IPS DF 6.9 (cell line): ENCODE measurements around the gene HPN.
"Not testable (repeated sequence)": the region's sequence is repeated elsewhere in the genome, so short reads cannot be mapped to it uniquely, and the experiment has no call there.

ENCODE experiments used
- DNase-seq: peaks from one replicate; pipeline ENCODE4 v3.0.0-alpha.2; 2013; ENCODE audit warnings: low read depth, low spot score
- H3K27ac ChIP-seq: one replicate; pipeline ENCODE4 v1.5.1; 2013; ENCODE audit warnings: low read length, control low read depth
- H3K27me3 ChIP-seq: 2 replicates; pipeline ENCODE4 v1.6.1; 2013; ENCODE audit warnings: mild to moderate bottlenecking, low read length; ENCODE audit not compliant: control insufficient read depth, insufficient read depth
- H3K36me3 ChIP-seq: 2 replicates; pipeline ENCODE4 v1.6.1; 2013; ENCODE audit warnings: low read length; ENCODE audit not compliant: control insufficient read depth, insufficient read depth
- H3K4me1 ChIP-seq: 2 replicates; pipeline ENCODE4 v1.6.1; 2013; ENCODE audit warnings: low read length; ENCODE audit not compliant: control insufficient read depth, insufficient read depth
- H3K4me3 ChIP-seq: 2 replicates; pipeline ENCODE4 v1.5.1; 2013; ENCODE audit warnings: mild to moderate bottlenecking, low read length
- H3K9me3 ChIP-seq: 2 replicates; pipeline ENCODE4 v1.6.1; 2013; ENCODE audit warnings: low read length, inconsistent platforms; ENCODE audit not compliant: control insufficient read depth, insufficient read depth
- WGBS: extraction: QIAGEN DNeasy Blood & Tissue Kit; methylation state at CpG from one replicate; pipeline ENCODE4 v1.1.7; 2013; ENCODE audit warnings: mixed read lengths, missing lambda C conversion rate; ENCODE audit not compliant: insufficient read length, insufficient coverage; 5-methylcytosine and 5-hydroxymethylcytosine counted together

Gene HPN

GRCh38 chr19:35000338-35000646 is 41.2 kb upstream of the HPN start:
- Histone ChIP-seq H3K36me3 (no peaks in the 10 kb centered on the region), H3K27me3 (no peaks in the 10 kb centered on the region), H3K27ac (no peak overlapping the region), H3K4me3 (peak overlapping the region; percentile 80; the same call in 1 of the 2 replicates), H3K9me3 (no peaks in the 10 kb centered on the region), H3K4me1 (peaks cover 6% of the 10 kb centered on the region; the same call in 1 of the 2 replicates)
- no CpG with 5 or more reads among the region's 37 CpGs for WGBS
- no peak for DNase-seq

- no peak for DNase-seq
- WGBS = no CpG with 5 or more reads among the region's 46 CpGs
- no peaks in the 10 kb centered on the region for H3K27me3 ChIP-seq
- peaks cover 3% of the 10 kb centered on the region; the same call in 1 of the 2 replicates for H3K36me3 ChIP-seq
- H3K4me1 ChIP-seq = peaks cover 6% of the 10 kb centered on the region; the same call in 1 of the 2 replicates
- peak overlapping the region; percentile 80 for H3K4me3 ChIP-seq
- no peak overlapping the region for H3K27ac ChIP-seq
- no peaks in the 10 kb centered on the region for H3K9me3 ChIP-seq
Observed at GRCh38 chr19:35000647-35001501, 40.6 kb upstream of the HPN start.

GRCh38 chr19:35002037-35002535 is 39.4 kb upstream of the HPN start:
- H3K4me3 ChIP-seq = no peak overlapping the region
- peaks cover 6% of the 10 kb centered on the region; the same call in 1 of the 2 replicates for H3K4me1 ChIP-seq
- H3K36me3 ChIP-seq = peaks cover 7% of the 10 kb centered on the region; the same call in 1 of the 2 replicates
- no peaks in the 10 kb centered on the region for H3K27me3 ChIP-seq
- DNase-seq = no peak
- H3K27ac ChIP-seq = no peak overlapping the region
- no peaks in the 10 kb centered on the region for H3K9me3 ChIP-seq
- no CpG with 5 or more reads among the region's 11 CpGs for WGBS

- no peaks in the 10 kb centered on the region for H3K9me3 ChIP-seq
- no peaks in the 10 kb centered on the region for H3K27me3 ChIP-seq
- H3K4me1 ChIP-seq = peaks cover 6% of the 10 kb centered on the region; the same call in 1 of the 2 replicates
- H3K4me3 ChIP-seq = no peak overlapping the region
- WGBS = no CpG with 5 or more reads among the region's 18 CpGs
- peaks cover 16% of the 10 kb centered on the region for H3K36me3 ChIP-seq
- DNase-seq = no peak
- no peak overlapping the region for H3K27ac ChIP-seq
Observed at GRCh38 chr19:35004517-35005255, 36.8 kb upstream of the HPN start.

- no peaks in the 10 kb centered on the region for H3K27me3 ChIP-seq
- peaks cover 6% of the 10 kb centered on the region; the same call in 1 of the 2 replicates for H3K4me1 ChIP-seq
- H3K36me3 ChIP-seq = peaks cover 24% of the 10 kb centered on the region
- WGBS = no CpG with 5 or more reads among the region's 11 CpGs
- DNase-seq = no peak
- no peak overlapping the region for H3K4me3 ChIP-seq
- no peak overlapping the region for H3K27ac ChIP-seq
- H3K9me3 ChIP-seq = no peaks in the 10 kb centered on the region
Observed at GRCh38 chr19:35005256-35005977, 36.1 kb upstream of the HPN start.

GRCh38 chr19:35006007-35006341 is 35.5 kb upstream of the HPN start:
- not testable (repeated sequence) for H3K27me3 ChIP-seq, H3K4me1 ChIP-seq, H3K27ac ChIP-seq, H3K4me3 ChIP-seq, DNase-seq, H3K9me3 ChIP-seq
- WGBS = no CpG with 5 or more reads among the region's 6 CpGs
- peaks cover 27% of the 10 kb centered on the region for H3K36me3 ChIP-seq

- no peaks in the 10 kb centered on the region for H3K9me3 ChIP-seq
- no CpG with 5 or more reads among the region's 15 CpGs for WGBS
- peaks cover 32% of the 10 kb centered on the region for H3K36me3 ChIP-seq
- H3K4me3 ChIP-seq = no peak overlapping the region
- H3K27ac ChIP-seq = no peak overlapping the region
- no peaks in the 10 kb centered on the region for H3K27me3 ChIP-seq
- H3K4me1 ChIP-seq = peaks cover 6% of the 10 kb centered on the region; the same call in 1 of the 2 replicates
- no peak for DNase-seq
Observed at GRCh38 chr19:35006342-35006998, 35.1 kb upstream of the HPN start.

GRCh38 chr19:35006999-35007365 is 34.5 kb upstream of the HPN start:
- no CpG with 5 or more reads among the region's 5 CpGs for WGBS
- no peak overlapping the region for H3K27ac ChIP-seq
- no peaks in the 10 kb centered on the region for H3K9me3 ChIP-seq
- no peak for DNase-seq
- peaks cover 37% of the 10 kb centered on the region for H3K36me3 ChIP-seq
- H3K4me1 ChIP-seq = peaks cover 6% of the 10 kb centered on the region; the same call in 1 of the 2 replicates
- no peaks in the 10 kb centered on the region for H3K27me3 ChIP-seq
- H3K4me3 ChIP-seq = no peak overlapping the region

- H3K4me3 ChIP-seq, H3K9me3 ChIP-seq, DNase-seq, H3K27me3 ChIP-seq, H3K4me1 ChIP-seq, H3K27ac ChIP-seq: not testable (repeated sequence)
- peaks cover 41% of the 10 kb centered on the region for H3K36me3 ChIP-seq
- no CpG with 5 or more reads among the region's 8 CpGs for WGBS
Observed at GRCh38 chr19:35007427-35007826, 34.1 kb upstream of the HPN start.

- no peak for DNase-seq
- Histone ChIP-seq H3K36me3 (peaks cover 49% of the 10 kb centered on the region), H3K4me3 (no peak overlapping the region), H3K4me1 (no peaks in the 10 kb centered on the region), H3K9me3 (no peaks in the 10 kb centered on the region), H3K27me3 (no peaks in the 10 kb centered on the region), H3K27ac (no peak overlapping the region)
- no CpG with 5 or more reads among the region's 12 CpGs for WGBS
Observed at GRCh38 chr19:35008891-35009341, 32.6 kb upstream of the HPN start.
